ENCODE measurements around the gene POLK.
"Not testable (repeated sequence)": the region's sequence is repeated elsewhere in the genome, so short reads cannot be mapped to it uniquely, and the experiment has no call there.

POLK gene

DNA sequence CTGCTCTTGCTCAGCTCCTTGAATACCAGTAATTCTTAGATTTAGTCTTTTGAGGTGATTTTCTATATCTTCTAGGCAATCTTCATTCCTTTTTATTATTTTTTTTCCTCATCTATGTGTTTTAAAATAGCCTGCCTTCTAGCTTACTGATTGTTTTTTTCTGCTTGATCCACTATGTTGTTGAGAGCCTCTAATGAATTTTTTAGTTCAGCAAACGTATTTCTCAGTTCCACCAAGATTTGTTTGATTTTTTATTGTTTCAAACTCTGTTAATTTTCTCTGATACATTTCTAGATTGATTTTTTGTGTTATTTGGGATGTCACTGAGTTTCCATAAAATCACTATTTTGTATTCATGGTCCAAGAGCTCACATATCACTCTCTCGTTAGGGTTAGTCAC lies 9.5 kb downstream of the POLK start:
- Mint-ChIP-seq H3K9me3 (peaks cover 26% of the 10 kb centered on the region), H3K27ac (no peak overlapping the region), H3K36me3 (ENCODE audit: low read depth) (peaks cover 43% of the 10 kb centered on the region), H3K4me1 (ENCODE audit: low read depth) (peaks cover 50% of the 10 kb centered on the region), H3K4me3 (no peak overlapping the region), H3K27me3 (no peaks in the 10 kb centered on the region)
- intact Hi-C loops (cut with micrococcal nuclease), result no loop called here

- no peaks in the 10 kb centered on the region for H3K27me3 Mint-ChIP-seq
- no peak overlapping the region for H3K4me3 Mint-ChIP-seq
- intact Hi-C loops (cut with micrococcal nuclease), result no loop called here
- H3K27ac Mint-ChIP-seq, result no peak overlapping the region
- peaks cover 43% of the 10 kb centered on the region for H3K36me3 Mint-ChIP-seq (ENCODE audit: low read depth)
- peaks cover 50% of the 10 kb centered on the region for H3K4me1 Mint-ChIP-seq (ENCODE audit: low read depth)
- peaks cover 26% of the 10 kb centered on the region for H3K9me3 Mint-ChIP-seq
Observed at GRCh38 chr5:75522025-75522424, 10.3 kb downstream of the POLK start.

GRCh38 chr5:75522542-75522941 lies 10.9 kb downstream of the POLK start:
- no peak overlapping the region for H3K4me3 Mint-ChIP-seq
- H3K27me3 Mint-ChIP-seq, result no peaks in the 10 kb centered on the region
- H3K36me3 Mint-ChIP-seq (ENCODE audit: low read depth), result peaks cover 43% of the 10 kb centered on the region
- H3K9me3 Mint-ChIP-seq, result peaks cover 26% of the 10 kb centered on the region
- H3K4me1 Mint-ChIP-seq (ENCODE audit: low read depth), result peaks cover 47% of the 10 kb centered on the region
- intact Hi-C loops (cut with micrococcal nuclease), result no loop called here
- no peak overlapping the region for H3K27ac Mint-ChIP-seq

GRCh38 chr5:75523275-75523674 lies 11.6 kb downstream of the POLK start:
- intact Hi-C loops (cut with micrococcal nuclease), result no loop called here
- Mint-ChIP-seq H3K27me3 (no peaks in the 10 kb centered on the region), H3K27ac (peak overlapping the region; percentile 68), H3K4me3 (peak overlapping the region; percentile 46), H3K9me3 (peaks cover 26% of the 10 kb centered on the region), H3K36me3 (ENCODE audit: low read depth) (peaks cover 36% of the 10 kb centered on the region), H3K4me1 (ENCODE audit: low read depth) (peaks cover 40% of the 10 kb centered on the region)

DNA sequence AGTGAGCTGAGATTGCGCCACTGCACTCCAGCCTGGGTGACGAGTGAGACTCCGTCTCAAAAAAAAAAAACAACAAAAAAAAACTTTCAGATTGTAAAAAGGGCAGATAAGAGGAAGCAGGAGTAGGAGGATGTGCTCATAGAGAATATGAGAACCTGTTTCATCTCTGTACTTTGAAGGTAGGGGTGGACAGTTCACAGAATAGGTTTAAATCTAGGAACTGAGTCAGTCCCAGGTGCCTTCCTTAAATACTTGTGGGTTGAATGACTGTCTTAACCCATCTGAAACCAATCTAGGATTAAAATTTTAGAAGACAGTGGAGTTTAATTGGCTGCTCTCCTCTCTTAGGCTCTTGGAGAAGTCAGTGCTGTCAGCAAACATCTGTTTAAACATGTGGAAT lies 12.4 kb downstream of the POLK start:
- Mint-ChIP-seq H3K4me3 (peak overlapping the region; percentile 46), H3K4me1 (ENCODE audit: low read depth) (peaks cover 34% of the 10 kb centered on the region), H3K27me3 (no peaks in the 10 kb centered on the region), H3K36me3 (ENCODE audit: low read depth) (peaks cover 39% of the 10 kb centered on the region), H3K27ac (peak overlapping the region; percentile 68), H3K9me3 (peaks cover 26% of the 10 kb centered on the region)
- intact Hi-C loops (cut with micrococcal nuclease), result no loop called here

- Mint-ChIP-seq H3K27ac (peak overlapping the region; percentile 68), H3K4me3 (no peak overlapping the region), H3K36me3 (ENCODE audit: low read depth) (peaks cover 37% of the 10 kb centered on the region), H3K9me3 (peaks cover 22% of the 10 kb centered on the region), H3K27me3 (no peaks in the 10 kb centered on the region), H3K4me1 (ENCODE audit: low read depth) (peaks cover 31% of the 10 kb centered on the region)
- intact Hi-C loops (cut with micrococcal nuclease), result no loop called here
Observed at GRCh38 chr5:75524591-75524990, 12.9 kb downstream of the POLK start.

- intact Hi-C loops (cut with micrococcal nuclease), result no loop called here
- Mint-ChIP-seq H3K9me3 (peaks cover 14% of the 10 kb centered on the region), H3K4me3 (no peak overlapping the region), H3K27me3 (no peaks in the 10 kb centered on the region), H3K27ac (peak overlapping the region; percentile 51), H3K36me3 (ENCODE audit: low read depth) (peaks cover 29% of the 10 kb centered on the region), H3K4me1 (ENCODE audit: low read depth) (peaks cover 28% of the 10 kb centered on the region)
Observed at GRCh38 chr5:75525344-75525743, 13.7 kb downstream of the POLK start.

GRCh38 chr5:75526070-75526469 lies 14.4 kb downstream of the POLK start:
- intact Hi-C loops (cut with micrococcal nuclease), result no loop called here
- H3K36me3 Mint-ChIP-seq (ENCODE audit: low read depth), result peaks cover 22% of the 10 kb centered on the region
- H3K4me1 Mint-ChIP-seq (ENCODE audit: low read depth), result peaks cover 28% of the 10 kb centered on the region
- peak overlapping the region; percentile 13 for H3K4me3 Mint-ChIP-seq
- peaks cover 7% of the 10 kb centered on the region for H3K9me3 Mint-ChIP-seq
- peak overlapping the region; percentile 45 for H3K27ac Mint-ChIP-seq
- H3K27me3 Mint-ChIP-seq, result no peaks in the 10 kb centered on the region

GRCh38 chr5:75529185-75529584 lies 17.5 kb downstream of the POLK start:
- H3K36me3 Mint-ChIP-seq (ENCODE audit: low read depth), result peaks cover 21% of the 10 kb centered on the region
- H3K4me1 Mint-ChIP-seq (ENCODE audit: low read depth), result peaks cover 28% of the 10 kb centered on the region
- no peaks in the 10 kb centered on the region for H3K27me3 Mint-ChIP-seq
- peaks cover 8% of the 10 kb centered on the region for H3K9me3 Mint-ChIP-seq
- intact Hi-C loops (cut with micrococcal nuclease), result no loop called here
- no peak overlapping the region for H3K27ac Mint-ChIP-seq
- no peak overlapping the region for H3K4me3 Mint-ChIP-seq

DNA sequence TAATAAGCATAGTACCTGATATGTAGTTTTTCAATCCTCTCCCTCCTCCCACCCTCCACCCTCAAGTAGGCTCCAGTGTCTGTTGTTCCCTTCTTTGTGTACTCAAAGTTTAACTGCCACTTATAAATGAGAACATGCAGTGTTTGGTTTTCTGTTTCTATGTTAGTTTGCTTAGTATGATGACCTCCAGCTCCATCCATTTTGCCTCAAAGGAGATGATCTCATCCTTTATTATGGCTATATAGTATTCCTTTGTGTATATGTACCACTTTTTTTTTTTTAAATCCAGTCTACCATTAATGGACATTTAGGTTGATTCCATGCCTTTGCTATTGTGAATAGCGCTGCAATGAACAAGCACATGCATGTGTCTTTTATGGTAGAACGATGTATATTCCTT lies 20.5 kb downstream of the POLK start:
- intact Hi-C loops (cut with micrococcal nuclease), result no loop called here

GRCh38 chr5:75533716-75534115 lies 22.0 kb downstream of the POLK start:
- Mint-ChIP-seq H3K27ac (peak overlapping the region; percentile 17), H3K4me1 (ENCODE audit: low read depth) (peaks cover 46% of the 10 kb centered on the region), H3K36me3 (ENCODE audit: low read depth) (peaks cover 36% of the 10 kb centered on the region), H3K9me3 (peaks cover 23% of the 10 kb centered on the region)
- H3K4me3 Mint-ChIP-seq; H3K27me3 Mint-ChIP-seq; intact Hi-C loops (cut with micrococcal nuclease): not testable (repeated sequence)

More for the DNA sequence above, 20.5 kb downstream of the POLK start:
- Mint-ChIP-seq H3K4me3 (no peak overlapping the region), H3K27ac (no peak overlapping the region), H3K36me3 (ENCODE audit: low read depth) (peaks cover 42% of the 10 kb centered on the region), H3K27me3 (no peaks in the 10 kb centered on the region), H3K4me1 (ENCODE audit: low read depth) (peaks cover 42% of the 10 kb centered on the region), H3K9me3 (peaks cover 23% of the 10 kb centered on the region)

- Mint-ChIP-seq H3K9me3 (peaks cover 23% of the 10 kb centered on the region), H3K4me3 (no peak overlapping the region), H3K4me1 (ENCODE audit: low read depth) (peaks cover 47% of the 10 kb centered on the region), H3K27me3 (no peaks in the 10 kb centered on the region), H3K36me3 (ENCODE audit: low read depth) (peaks cover 31% of the 10 kb centered on the region), H3K27ac (peak overlapping the region; percentile 18)
- intact Hi-C loops (cut with micrococcal nuclease), result no loop called here
Observed at GRCh38 chr5:75534734-75535133, 23.0 kb downstream of the POLK start.

- Mint-ChIP-seq H3K4me3 (no peak overlapping the region), H3K27me3 (no peaks in the 10 kb centered on the region), H3K36me3 (ENCODE audit: low read depth) (peaks cover 39% of the 10 kb centered on the region), H3K27ac (peak overlapping the region; percentile 70), H3K9me3 (peaks cover 23% of the 10 kb centered on the region), H3K4me1 (ENCODE audit: low read depth) (peaks cover 50% of the 10 kb centered on the region)
- intact Hi-C loops (cut with micrococcal nuclease), result no loop called here
Observed at GRCh38 chr5:75536147-75536546, 24.5 kb downstream of the POLK start.

GRCh38 chr5:75536694-75537360 lies 25.1 kb downstream of the POLK start:
- Mint-ChIP-seq H3K4me1 (ENCODE audit: low read depth) (peaks cover 50% of the 10 kb centered on the region), H3K36me3 (ENCODE audit: low read depth) (peaks cover 39% of the 10 kb centered on the region), H3K4me3 (no peak overlapping the region), H3K27me3 (no peaks in the 10 kb centered on the region), H3K9me3 (peaks cover 23% of the 10 kb centered on the region), H3K27ac (peak overlapping the region; percentile 70)
- intact Hi-C loops (cut with micrococcal nuclease), result no loop called here

DNA sequence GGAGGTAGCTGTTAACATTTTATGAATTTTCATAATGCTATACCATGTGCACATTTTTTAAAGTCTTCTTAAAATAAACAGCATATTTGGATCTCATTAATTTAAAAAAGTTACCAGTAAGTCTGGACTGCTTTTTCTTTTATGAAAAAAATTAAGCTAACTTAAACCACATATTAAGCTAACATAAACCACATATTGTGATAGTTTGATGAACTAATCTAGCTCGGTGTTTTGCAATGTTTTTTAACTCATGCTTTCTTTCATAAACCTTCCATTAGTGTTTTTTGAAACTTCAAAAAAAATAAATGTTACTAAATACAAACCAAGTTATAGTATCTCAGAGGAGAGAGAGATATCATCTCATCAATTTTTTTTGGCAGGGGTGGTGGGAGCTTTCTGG lies 26.5 kb downstream of the POLK start:
- Mint-ChIP-seq H3K9me3 (peaks cover 19% of the 10 kb centered on the region), H3K27ac (no peak overlapping the region), H3K27me3 (no peaks in the 10 kb centered on the region), H3K4me1 (ENCODE audit: low read depth) (peaks cover 44% of the 10 kb centered on the region), H3K36me3 (ENCODE audit: low read depth) (peaks cover 37% of the 10 kb centered on the region), H3K4me3 (no peak overlapping the region)
- intact Hi-C loops (cut with micrococcal nuclease), result no loop called here
